ENCODE results near the gene FOXRED1.

DNA sequence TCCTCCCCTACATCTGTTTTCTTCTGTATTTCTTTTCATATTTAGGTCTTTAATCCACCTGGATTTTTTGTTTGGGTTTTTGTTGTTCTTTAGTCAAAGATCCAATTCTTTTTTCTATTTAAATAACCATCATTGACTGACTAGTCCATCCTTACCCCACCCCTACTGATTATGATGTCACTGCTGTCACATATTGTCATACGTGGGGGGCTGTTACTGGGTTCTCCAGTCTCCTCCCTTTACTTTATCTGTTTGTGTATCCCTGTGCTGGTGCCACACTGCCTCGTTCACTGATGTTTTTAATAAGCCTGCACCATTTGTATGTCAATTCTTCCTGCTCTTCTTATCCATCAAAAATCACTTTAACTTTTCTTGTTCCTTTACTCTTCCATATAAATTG is 28.1 kb downstream of the FOXRED1 start:
- no peak for TF ChIP-seq TAF1 (IDR thresholded peaks at IDR 0.05; ENCODE audit: borderline replicate concordance, insufficient read depth, low read length)
- TF ChIP-seq, protein P1, sequence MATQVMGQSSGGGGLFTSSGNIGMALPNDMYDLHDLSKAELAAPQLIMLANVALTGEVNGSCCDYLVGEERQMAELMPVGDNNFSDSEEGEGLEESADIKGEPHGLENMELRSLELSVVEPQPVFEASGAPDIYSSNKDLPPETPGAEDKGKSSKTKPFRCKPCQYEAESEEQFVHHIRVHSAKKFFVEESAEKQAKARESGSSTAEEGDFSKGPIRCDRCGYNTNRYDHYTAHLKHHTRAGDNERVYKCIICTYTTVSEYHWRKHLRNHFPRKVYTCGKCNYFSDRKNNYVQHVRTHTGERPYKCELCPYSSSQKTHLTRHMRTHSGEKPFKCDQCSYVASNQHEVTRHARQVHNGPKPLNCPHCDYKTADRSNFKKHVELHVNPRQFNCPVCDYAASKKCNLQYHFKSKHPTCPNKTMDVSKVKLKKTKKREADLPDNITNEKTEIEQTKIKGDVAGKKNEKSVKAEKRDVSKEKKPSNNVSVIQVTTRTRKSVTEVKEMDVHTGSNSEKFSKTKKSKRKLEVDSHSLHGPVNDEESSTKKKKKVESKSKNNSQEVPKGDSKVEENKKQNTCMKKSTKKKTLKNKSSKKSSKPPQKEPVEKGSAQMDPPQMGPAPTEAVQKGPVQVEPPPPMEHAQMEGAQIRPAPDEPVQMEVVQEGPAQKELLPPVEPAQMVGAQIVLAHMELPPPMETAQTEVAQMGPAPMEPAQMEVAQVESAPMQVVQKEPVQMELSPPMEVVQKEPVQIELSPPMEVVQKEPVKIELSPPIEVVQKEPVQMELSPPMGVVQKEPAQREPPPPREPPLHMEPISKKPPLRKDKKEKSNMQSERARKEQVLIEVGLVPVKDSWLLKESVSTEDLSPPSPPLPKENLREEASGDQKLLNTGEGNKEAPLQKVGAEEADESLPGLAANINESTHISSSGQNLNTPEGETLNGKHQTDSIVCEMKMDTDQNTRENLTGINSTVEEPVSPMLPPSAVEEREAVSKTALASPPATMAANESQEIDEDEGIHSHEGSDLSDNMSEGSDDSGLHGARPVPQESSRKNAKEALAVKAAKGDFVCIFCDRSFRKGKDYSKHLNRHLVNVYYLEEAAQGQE (IDR thresholded peaks at IDR 0.05; ENCODE audit: insufficient read depth in 1 of 2, low read depth in 2 of 2, low read length in 2 of 2): no peak
- no peak for TF ChIP-seq FOXP2 (optimal IDR thresholded peaks at IDR 0.05; ENCODE audit: borderline replicate concordance, extremely low read depth, extremely low read length, insufficient read depth)
- TF ChIP-seq POLR2AphosphoS5 (IDR thresholded peaks at IDR 0.05; ENCODE audit: low read depth, low read length): no peak
- no peak for TF ChIP-seq SIN3A (IDR thresholded peaks at IDR 0.05; ENCODE audit: borderline replicate concordance, insufficient read depth, low read length)
